ENCODE data around the gene GEMIN2.

- no peak for TF ChIP-seq EP300 (IDR thresholded peaks at IDR 0.05)
- no peak for TF ChIP-seq CTCF (IDR thresholded peaks at IDR 0.05)
- TF ChIP-seq POLR2A (IDR thresholded peaks at IDR 0.05), result no peak
Observed at GRCh38 chr14:39140170-39140569, 26.0 kb downstream of the GEMIN2 start.

All from tibial nerve (tissue), 4 donors.